Measurements from ENCODE around the gene CKS1B. TPM values are rescaled to one million over a fixed set of nuclear protein-coding genes. Genes with fewer than 3 reads are reported as not detected.

The CKS1B gene
- total RNA-seq, 1 experiment from 2014 or later: 295 TPM

DNA sequence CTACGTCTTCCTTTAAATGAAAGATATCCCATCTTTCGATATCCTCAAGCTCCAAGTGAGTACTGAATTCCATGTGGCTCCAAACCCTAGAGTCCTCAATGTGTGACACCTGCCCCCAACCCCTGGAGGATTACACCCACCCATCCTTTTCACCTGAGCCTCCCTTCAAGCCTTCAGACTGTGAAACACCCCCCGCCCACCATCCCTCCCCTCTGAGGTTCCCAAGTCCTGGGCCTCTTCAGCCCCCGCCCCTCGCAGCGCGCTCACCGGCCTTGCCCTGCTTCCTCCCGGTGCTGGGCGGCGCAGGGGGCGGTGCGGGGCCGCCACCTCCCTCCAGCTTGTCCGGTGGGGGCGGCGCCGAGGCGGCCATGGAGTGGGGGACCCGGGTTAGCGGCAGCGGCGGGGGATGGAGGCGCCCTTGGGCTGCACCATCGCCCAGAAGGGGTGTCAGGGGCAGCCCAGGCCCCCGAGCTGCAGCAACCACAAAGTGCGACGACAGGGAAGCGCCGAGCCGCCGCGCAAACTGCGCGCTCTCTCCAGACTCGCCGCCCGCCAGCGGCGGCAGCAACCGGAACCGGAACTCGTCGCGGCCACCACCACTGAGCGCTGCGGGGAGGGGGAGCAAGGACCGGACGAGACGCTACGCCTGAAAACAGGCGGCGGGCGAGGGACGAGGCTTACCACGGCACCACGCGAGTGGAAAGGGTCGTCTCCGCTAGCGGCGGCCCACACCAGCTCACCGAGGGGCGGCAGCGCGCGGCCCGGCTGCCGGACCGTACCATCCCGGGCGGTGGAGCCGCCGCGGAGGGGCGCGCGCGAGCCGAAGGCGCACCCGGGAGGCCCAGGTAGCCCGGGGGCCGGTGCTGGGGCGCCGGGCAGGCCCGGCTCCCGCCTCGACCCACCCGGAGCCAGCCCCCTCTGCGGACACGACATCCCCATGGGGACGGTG lies 13.0 kb upstream of the CKS1B start, which contains the start of gene PYGO2:
PYGO2 (minus strand) TSS at position 576 of the 949 bp plus-strand sequence; CDS start at position 370, 206 bp downstream.
- ChIA-PET CTCF (interaction anchor here (1.1 kb wide), 1 partner anchor 12 kb away, joined by 4 read pairs; no protein-coding TSS in a partner anchor), POLR2A (ENCODE audit: low non-redundant PET) (no interaction called here)
- peak; percentile 90 for DNase-seq (ENCODE audit: low spot score)
- Histone ChIP-seq H3K4me1 (ENCODE audit: insufficient read depth, low read length, poor library complexity, severe bottlenecking) (peaks cover 20% of the 10 kb centered on the region), H3K36me3 (ENCODE audit: insufficient read depth, low read length, poor library complexity, severe bottlenecking) (peaks cover 57% of the 10 kb centered on the region), H3K4me3 (ENCODE audit: low read depth, low read length, poor library complexity, severe bottlenecking) (peak within 1 kb of the TSS; percentile 97), H3K27me3 (replicated peaks; ENCODE audit: insufficient read depth, low read depth, low read length, poor library complexity) (no peaks in the 10 kb centered on the region), H3K27ac (ENCODE audit: low read depth, low read length, poor library complexity, severe bottlenecking) (peak within 1 kb of the TSS; percentile 99), H3K9me3 (ENCODE audit: low read depth, low read length, poor library complexity, severe bottlenecking) (no peaks in the 10 kb centered on the region)
- no peak for TF ChIP-seq EZH2 (IDR thresholded peaks at IDR 0.05; ENCODE audit: borderline replicate concordance, low read depth, low read length, poor library complexity, severe bottlenecking)
- TF ChIP-seq, protein P1, sequence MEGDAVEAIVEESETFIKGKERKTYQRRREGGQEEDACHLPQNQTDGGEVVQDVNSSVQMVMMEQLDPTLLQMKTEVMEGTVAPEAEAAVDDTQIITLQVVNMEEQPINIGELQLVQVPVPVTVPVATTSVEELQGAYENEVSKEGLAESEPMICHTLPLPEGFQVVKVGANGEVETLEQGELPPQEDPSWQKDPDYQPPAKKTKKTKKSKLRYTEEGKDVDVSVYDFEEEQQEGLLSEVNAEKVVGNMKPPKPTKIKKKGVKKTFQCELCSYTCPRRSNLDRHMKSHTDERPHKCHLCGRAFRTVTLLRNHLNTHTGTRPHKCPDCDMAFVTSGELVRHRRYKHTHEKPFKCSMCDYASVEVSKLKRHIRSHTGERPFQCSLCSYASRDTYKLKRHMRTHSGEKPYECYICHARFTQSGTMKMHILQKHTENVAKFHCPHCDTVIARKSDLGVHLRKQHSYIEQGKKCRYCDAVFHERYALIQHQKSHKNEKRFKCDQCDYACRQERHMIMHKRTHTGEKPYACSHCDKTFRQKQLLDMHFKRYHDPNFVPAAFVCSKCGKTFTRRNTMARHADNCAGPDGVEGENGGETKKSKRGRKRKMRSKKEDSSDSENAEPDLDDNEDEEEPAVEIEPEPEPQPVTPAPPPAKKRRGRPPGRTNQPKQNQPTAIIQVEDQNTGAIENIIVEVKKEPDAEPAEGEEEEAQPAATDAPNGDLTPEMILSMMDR (conservative IDR thresholded peaks at IDR 0.05; ENCODE audit: low read depth, low read length): peak; percentile 66
- BruUV-seq (replicated peaks): TSS peak; percentile 62
- intact Hi-C loops (cut with micrococcal nuclease; ENCODE audit: unreplicated experiment): loop anchor here (5.0 kb wide), 2 partner anchors 36 to 101 kb away; partner anchors contain the start of gene EFNA4

- TF ChIP-seq EZH2 (IDR thresholded peaks at IDR 0.05; ENCODE audit: borderline replicate concordance, low read depth, low read length, poor library complexity, severe bottlenecking): no peak
- TF ChIP-seq, protein P1 (conservative IDR thresholded peaks at IDR 0.05; ENCODE audit: low read depth, low read length): no peak; the same call in 1 of the 2 replicates
- H3K27ac ChIP-seq (ENCODE audit: low read depth, low read length, poor library complexity, severe bottlenecking): peak overlapping the region; percentile 99
- ChIA-PET CTCF (interaction anchor here (1.1 kb wide), 1 partner anchor 11 kb away, joined by 4 read pairs; no protein-coding TSS in a partner anchor), POLR2A (ENCODE audit: low non-redundant PET) (interaction anchor here (0.7 kb wide), 1 partner anchor 124 kb away, joined by 4 read pairs; no protein-coding TSS in a partner anchor)
- no peaks in the 10 kb centered on the region for H3K9me3 ChIP-seq (ENCODE audit: low read depth, low read length, poor library complexity, severe bottlenecking)
- no TSS peak for BruUV-seq (replicated peaks)
- intact Hi-C loops (cut with micrococcal nuclease; ENCODE audit: unreplicated experiment): loop anchor here (5.0 kb wide), 2 partner anchors 35 to 100 kb away; partner anchors contain the start of gene EFNA4
- peaks cover 14% of the 10 kb centered on the region for H3K4me1 ChIP-seq (ENCODE audit: insufficient read depth, low read length, poor library complexity, severe bottlenecking)
- peak overlapping the region; percentile 97 for H3K4me3 ChIP-seq (ENCODE audit: low read depth, low read length, poor library complexity, severe bottlenecking)
- no peaks in the 10 kb centered on the region for H3K27me3 ChIP-seq (replicated peaks; ENCODE audit: insufficient read depth, low read depth, low read length, poor library complexity)
- DNase-seq (ENCODE audit: low spot score): no peak
- H3K36me3 ChIP-seq (ENCODE audit: insufficient read depth, low read length, poor library complexity, severe bottlenecking): peaks cover 64% of the 10 kb centered on the region
These were observed 12.2 kb upstream of the CKS1B start for GRCh38 chr1:154962156-154962749.

GRCh38 chr1:154962795-154963330 lies 11.6 kb upstream of the CKS1B start:
- no TSS peak for BruUV-seq (replicated peaks)
- DNase-seq (ENCODE audit: low spot score): no peak
- POLR2A ChIA-PET (ENCODE audit: low non-redundant PET): interaction anchor here (0.7 kb wide), 1 partner anchor 123 kb away, joined by 4 read pairs; no protein-coding TSS in a partner anchor
- CTCF ChIA-PET: no interaction called here
- TF ChIP-seq EZH2 (IDR thresholded peaks at IDR 0.05; ENCODE audit: borderline replicate concordance, low read depth, low read length, poor library complexity, severe bottlenecking): no peak
- TF ChIP-seq, protein P1 (conservative IDR thresholded peaks at IDR 0.05; ENCODE audit: low read depth, low read length): no peak
- Histone ChIP-seq H3K27ac (ENCODE audit: low read depth, low read length, poor library complexity, severe bottlenecking) (peak overlapping the region; percentile 99), H3K4me1 (ENCODE audit: insufficient read depth, low read length, poor library complexity, severe bottlenecking) (peaks cover 19% of the 10 kb centered on the region), H3K27me3 (replicated peaks; ENCODE audit: insufficient read depth, low read depth, low read length, poor library complexity) (no peaks in the 10 kb centered on the region), H3K4me3 (ENCODE audit: low read depth, low read length, poor library complexity, severe bottlenecking) (peak overlapping the region; percentile 97), H3K36me3 (ENCODE audit: insufficient read depth, low read length, poor library complexity, severe bottlenecking) (peaks cover 71% of the 10 kb centered on the region), H3K9me3 (ENCODE audit: low read depth, low read length, poor library complexity, severe bottlenecking) (no peaks in the 10 kb centered on the region)
- intact Hi-C loops (cut with micrococcal nuclease; ENCODE audit: unreplicated experiment): loop anchor here (5.0 kb wide), 2 partner anchors 34 to 99 kb away; partner anchors contain the start of gene EFNA4
